ENCODE measurements around the gene PRKAR2A.

DNA sequence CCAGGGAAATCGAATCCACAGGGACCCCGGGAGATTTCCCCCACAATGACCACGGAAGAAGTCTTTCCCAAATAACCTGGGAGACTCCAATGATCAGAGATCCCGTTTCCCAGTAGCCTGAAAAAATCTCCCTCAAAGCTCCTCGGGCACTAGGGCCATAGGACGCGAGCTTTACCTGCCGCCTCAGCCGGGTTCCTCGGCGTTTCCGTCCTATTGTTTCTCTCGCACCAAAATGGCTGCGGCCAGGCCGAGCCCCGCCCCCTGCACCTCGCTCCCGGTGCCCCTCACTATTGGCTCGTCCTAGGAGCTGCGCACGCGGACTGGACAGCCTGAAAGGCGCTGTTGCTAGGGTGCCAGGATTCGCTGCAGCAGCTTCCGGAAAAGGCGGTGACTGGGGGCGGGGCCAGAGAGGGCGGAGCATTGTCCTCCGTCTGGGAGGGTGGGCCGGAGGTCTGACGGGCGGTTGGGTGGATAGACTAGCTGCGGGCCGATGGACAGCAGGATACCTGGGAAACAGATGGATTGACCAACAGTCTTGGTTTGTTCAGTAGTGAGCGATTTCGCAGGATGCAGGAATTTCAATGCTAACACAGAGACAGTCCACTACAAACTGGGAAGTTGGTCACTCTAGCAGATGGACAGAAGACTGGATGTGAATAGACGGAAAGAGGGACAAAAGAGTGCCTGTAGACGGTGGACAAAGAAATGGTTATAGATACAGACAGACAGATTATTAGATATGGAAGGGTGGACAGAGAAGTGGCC, 130.5 kb downstream of the PRKAR2A start, which contains the start of gene IP6K2:
- TF ChIP-seq, protein P1, sequence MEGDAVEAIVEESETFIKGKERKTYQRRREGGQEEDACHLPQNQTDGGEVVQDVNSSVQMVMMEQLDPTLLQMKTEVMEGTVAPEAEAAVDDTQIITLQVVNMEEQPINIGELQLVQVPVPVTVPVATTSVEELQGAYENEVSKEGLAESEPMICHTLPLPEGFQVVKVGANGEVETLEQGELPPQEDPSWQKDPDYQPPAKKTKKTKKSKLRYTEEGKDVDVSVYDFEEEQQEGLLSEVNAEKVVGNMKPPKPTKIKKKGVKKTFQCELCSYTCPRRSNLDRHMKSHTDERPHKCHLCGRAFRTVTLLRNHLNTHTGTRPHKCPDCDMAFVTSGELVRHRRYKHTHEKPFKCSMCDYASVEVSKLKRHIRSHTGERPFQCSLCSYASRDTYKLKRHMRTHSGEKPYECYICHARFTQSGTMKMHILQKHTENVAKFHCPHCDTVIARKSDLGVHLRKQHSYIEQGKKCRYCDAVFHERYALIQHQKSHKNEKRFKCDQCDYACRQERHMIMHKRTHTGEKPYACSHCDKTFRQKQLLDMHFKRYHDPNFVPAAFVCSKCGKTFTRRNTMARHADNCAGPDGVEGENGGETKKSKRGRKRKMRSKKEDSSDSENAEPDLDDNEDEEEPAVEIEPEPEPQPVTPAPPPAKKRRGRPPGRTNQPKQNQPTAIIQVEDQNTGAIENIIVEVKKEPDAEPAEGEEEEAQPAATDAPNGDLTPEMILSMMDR (conservative IDR thresholded peaks at IDR 0.05; ENCODE audit: low read depth in 2 of 2), result no peak
- TF ChIP-seq, protein P2, sequence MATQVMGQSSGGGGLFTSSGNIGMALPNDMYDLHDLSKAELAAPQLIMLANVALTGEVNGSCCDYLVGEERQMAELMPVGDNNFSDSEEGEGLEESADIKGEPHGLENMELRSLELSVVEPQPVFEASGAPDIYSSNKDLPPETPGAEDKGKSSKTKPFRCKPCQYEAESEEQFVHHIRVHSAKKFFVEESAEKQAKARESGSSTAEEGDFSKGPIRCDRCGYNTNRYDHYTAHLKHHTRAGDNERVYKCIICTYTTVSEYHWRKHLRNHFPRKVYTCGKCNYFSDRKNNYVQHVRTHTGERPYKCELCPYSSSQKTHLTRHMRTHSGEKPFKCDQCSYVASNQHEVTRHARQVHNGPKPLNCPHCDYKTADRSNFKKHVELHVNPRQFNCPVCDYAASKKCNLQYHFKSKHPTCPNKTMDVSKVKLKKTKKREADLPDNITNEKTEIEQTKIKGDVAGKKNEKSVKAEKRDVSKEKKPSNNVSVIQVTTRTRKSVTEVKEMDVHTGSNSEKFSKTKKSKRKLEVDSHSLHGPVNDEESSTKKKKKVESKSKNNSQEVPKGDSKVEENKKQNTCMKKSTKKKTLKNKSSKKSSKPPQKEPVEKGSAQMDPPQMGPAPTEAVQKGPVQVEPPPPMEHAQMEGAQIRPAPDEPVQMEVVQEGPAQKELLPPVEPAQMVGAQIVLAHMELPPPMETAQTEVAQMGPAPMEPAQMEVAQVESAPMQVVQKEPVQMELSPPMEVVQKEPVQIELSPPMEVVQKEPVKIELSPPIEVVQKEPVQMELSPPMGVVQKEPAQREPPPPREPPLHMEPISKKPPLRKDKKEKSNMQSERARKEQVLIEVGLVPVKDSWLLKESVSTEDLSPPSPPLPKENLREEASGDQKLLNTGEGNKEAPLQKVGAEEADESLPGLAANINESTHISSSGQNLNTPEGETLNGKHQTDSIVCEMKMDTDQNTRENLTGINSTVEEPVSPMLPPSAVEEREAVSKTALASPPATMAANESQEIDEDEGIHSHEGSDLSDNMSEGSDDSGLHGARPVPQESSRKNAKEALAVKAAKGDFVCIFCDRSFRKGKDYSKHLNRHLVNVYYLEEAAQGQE (IDR thresholded peaks at IDR 0.05; ENCODE audit: unreplicated experiment), result no peak
- TF ChIP-seq POLR2AphosphoS5 (IDR thresholded peaks at IDR 0.05; ENCODE audit: low read depth) (peak; percentile 86), ZNF114 (CRISPR knock-in tag; IDR thresholded peaks at IDR 0.05) (no peak), EZH2phosphoT487 (IDR thresholded peaks at IDR 0.05; ENCODE audit: unreplicated experiment) (no peak), EZH2 (IDR thresholded peaks at IDR 0.05; ENCODE audit: low read depth, unreplicated experiment) (no peak), CREB1 (CRISPR knock-in tag; IDR thresholded peaks at IDR 0.05; ENCODE audit: low read depth) (peak; percentile 38; the same call in 1 of the 2 replicates), JUNB (IDR thresholded peaks at IDR 0.05; ENCODE audit: unreplicated experiment) (no peak)
